ENCODE measurements around the gene PLCG2.

The PLCG2 gene

GRCh38 chr16:81861915-81862314 is 82.8 kb downstream of the PLCG2 start:
- DNase-seq (ENCODE audit: extremely low spot score): no peak
- ChIA-PET POLR2A (no interaction called here), CTCF (no interaction called here)
- TF ChIP-seq NFRKB (IDR thresholded peaks at IDR 0.05) (no peak), L3MBTL2 (conservative IDR thresholded peaks at IDR 0.05) (no peak), FOXK2 (IDR thresholded peaks at IDR 0.05) (no peak), LEF1 (IDR thresholded peaks at IDR 0.05; ENCODE audit: borderline replicate concordance) (no peak), PKNOX1 (IDR thresholded peaks at IDR 0.05) (no peak), BHLHE40 (IDR thresholded peaks at IDR 0.05; ENCODE audit: borderline replicate concordance) (no peak)

- DNase-seq (ENCODE audit: extremely low spot score): no peak
- ChIA-PET POLR2A (no interaction called here), CTCF (interaction anchor here (1.2 kb wide), 1 partner anchor 16 kb away, joined by 3 read pairs; no protein-coding TSS in a partner anchor)
- TF ChIP-seq SUZ12 (IDR thresholded peaks at IDR 0.05): no peak
Observed at GRCh38 chr16:81863630-81864352, 84.7 kb downstream of the PLCG2 start.

GRCh38 chr16:81864646-81865382 is 85.7 kb downstream of the PLCG2 start:
- DNase-seq (ENCODE audit: extremely low spot score): no peak
- POLR2A ChIA-PET: no interaction called here
- CTCF ChIA-PET: interaction anchor here (1.2 kb wide), 1 partner anchor 15 kb away, joined by 3 read pairs; no protein-coding TSS in a partner anchor
- no peak for TF ChIP-seq LEF1 (IDR thresholded peaks at IDR 0.05; ENCODE audit: borderline replicate concordance)
- no peak for TF ChIP-seq SUZ12 (IDR thresholded peaks at IDR 0.05)
- no peak for TF ChIP-seq ZNF384 (IDR thresholded peaks at IDR 0.05)
- TF ChIP-seq FOXK2 (IDR thresholded peaks at IDR 0.05): no peak
- no peak for TF ChIP-seq BHLHE40 (IDR thresholded peaks at IDR 0.05; ENCODE audit: borderline replicate concordance)
- TF ChIP-seq CTBP1 (IDR thresholded peaks at IDR 0.05; ENCODE audit: borderline replicate concordance): no peak
- TF ChIP-seq TARDBP (IDR thresholded peaks at IDR 0.05): no peak

- TF ChIP-seq FOXK2 (IDR thresholded peaks at IDR 0.05) (no peak), SP1 (IDR thresholded peaks at IDR 0.05) (no peak), ELF4 (IDR thresholded peaks at IDR 0.05) (no peak), L3MBTL2 (conservative IDR thresholded peaks at IDR 0.05) (no peak), FOXA1 (IDR thresholded peaks at IDR 0.05) (no peak), BHLHE40 (IDR thresholded peaks at IDR 0.05; ENCODE audit: borderline replicate concordance) (no peak), SUZ12 (IDR thresholded peaks at IDR 0.05) (no peak), TARDBP (IDR thresholded peaks at IDR 0.05) (no peak), HDGF (IDR thresholded peaks at IDR 0.05; ENCODE audit: borderline replicate concordance) (no peak), ZNF384 (IDR thresholded peaks at IDR 0.05) (no peak), LEF1 (IDR thresholded peaks at IDR 0.05; ENCODE audit: borderline replicate concordance) (no peak), NFRKB (IDR thresholded peaks at IDR 0.05) (no peak), FOXM1 (IDR thresholded peaks at IDR 0.05; ENCODE audit: borderline replicate concordance) (no peak), CTBP1 (IDR thresholded peaks at IDR 0.05; ENCODE audit: borderline replicate concordance) (no peak), PKNOX1 (IDR thresholded peaks at IDR 0.05) (no peak), ARNT (IDR thresholded peaks at IDR 0.05) (no peak)
- DNase-seq (ENCODE audit: extremely low spot score): no peak
- CTCF ChIA-PET: no interaction called here
- POLR2A ChIA-PET: no interaction called here
Observed at GRCh38 chr16:81866820-81867440, 87.8 kb downstream of the PLCG2 start.

DNA sequence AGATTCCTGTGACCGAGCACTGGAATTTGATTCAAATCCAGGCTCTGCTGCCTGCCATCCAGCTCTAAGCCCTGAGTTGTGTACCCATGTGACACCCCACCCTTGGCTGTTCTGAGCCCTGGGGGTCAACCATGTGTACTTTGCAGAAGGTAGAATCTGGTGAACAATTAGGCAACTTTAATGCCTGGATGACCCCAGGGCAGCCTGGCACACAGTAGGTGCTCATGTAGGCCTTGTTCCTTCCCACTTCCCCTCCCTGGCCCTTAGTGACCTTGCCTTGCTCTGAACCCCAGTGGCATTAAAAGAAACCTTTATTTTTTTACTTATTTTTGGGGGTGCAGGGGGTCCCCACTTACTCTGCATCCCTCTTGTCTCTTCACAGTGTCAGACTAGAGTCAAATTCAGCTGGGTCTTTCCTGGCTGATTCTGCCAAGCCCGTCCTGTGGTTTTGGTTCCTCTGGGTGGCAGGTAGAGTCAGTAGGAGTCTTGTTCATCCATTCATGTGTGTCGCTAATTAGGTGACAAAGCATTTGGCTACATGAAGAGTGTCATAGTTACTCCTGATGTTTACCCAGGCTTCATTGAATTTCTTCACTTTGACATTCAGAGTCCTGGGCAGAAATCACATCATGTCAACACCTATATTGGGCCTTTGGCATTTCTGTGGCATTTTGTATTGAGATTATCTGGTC is 89.1 kb downstream of the PLCG2 start:
- POLR2A ChIA-PET: no interaction called here
- CTCF ChIA-PET: no interaction called here

More for the DNA sequence above, 89.1 kb downstream of the PLCG2 start:
- DNase-seq (ENCODE audit: extremely low spot score): no peak
- no peak for TF ChIP-seq ELF4 (IDR thresholded peaks at IDR 0.05)
- no peak for TF ChIP-seq FOXA1 (IDR thresholded peaks at IDR 0.05)
- TF ChIP-seq FOXK2 (IDR thresholded peaks at IDR 0.05): no peak
- TF ChIP-seq SP1 (IDR thresholded peaks at IDR 0.05): no peak
- TF ChIP-seq PKNOX1 (IDR thresholded peaks at IDR 0.05): no peak
